BLaER1 (cell line): Measurements from ENCODE around the gene DDA1.
A peak's percentile ranks its signal among the peaks of the same experiment; 100 is the strongest.
"Not testable (repeated sequence)": the region's sequence is repeated elsewhere in the genome, so short reads cannot be mapped to it uniquely, and the experiment has no call there.

Source experiments
- H3K27ac ChIP-seq: shearing (Covaris generic); formaldehyde crosslinking; 2 replicates; pipeline ENCODE4 v1.8.1; 2022
- H3K27me3 ChIP-seq: shearing (Covaris generic); formaldehyde crosslinking; 2 replicates; pipeline ENCODE4 v1.8.1; 2022
- H3K36me3 ChIP-seq: shearing (Covaris generic); formaldehyde crosslinking; 2 replicates; pipeline ENCODE4 v1.8.1; 2022
- H3K4me1 ChIP-seq: shearing (Covaris generic); formaldehyde crosslinking; 2 replicates; pipeline ENCODE4 v1.8.1; 2022
- H3K4me2 ChIP-seq: shearing (Covaris generic); formaldehyde crosslinking; 2 replicates; pipeline ENCODE4 v1.8.1; 2022
- H3K4me3 ChIP-seq: shearing (Covaris generic); formaldehyde crosslinking; 2 replicates; pipeline ENCODE4 v1.8.1; 2022
- H3K9ac ChIP-seq: shearing (Covaris generic); formaldehyde crosslinking; 2 replicates; pipeline ENCODE4 v1.8.1; 2022
- H3K9me3 ChIP-seq: shearing (Covaris generic); formaldehyde crosslinking; 2 replicates; pipeline ENCODE4 v1.8.1; 2022
- H4K20me1 ChIP-seq: shearing (Covaris generic); formaldehyde crosslinking; 2 replicates; pipeline ENCODE4 v1.8.1; 2022
- Cebpa-rat ChIP-seq: shearing (Covaris generic); IDR thresholded peaks from 2 replicates; pipeline ENCODE4 v1.8.1; 2022

DDA1 gene

GRCh38 chr19:17268754-17269153 is 40.6 kb upstream of the DDA1 start:
- H3K4me3 ChIP-seq, result peak overlapping the region; percentile 89; the same call in 1 of the 2 replicates
- H3K9ac ChIP-seq, result no peak overlapping the region
- H3K27ac ChIP-seq, result no peak overlapping the region
- no peak for TF ChIP-seq Cebpa-rat
- H3K36me3 ChIP-seq, result peaks cover 49% of the 10 kb centered on the region
- no peaks in the 10 kb centered on the region for H4K20me1 ChIP-seq
- peaks cover 51% of the 10 kb centered on the region for H3K4me1 ChIP-seq
- no peaks in the 10 kb centered on the region for H3K27me3 ChIP-seq
- H3K9me3 ChIP-seq, result no peaks in the 10 kb centered on the region
- peak overlapping the region; percentile 97 for H3K4me2 ChIP-seq

- not testable (repeated sequence) for H3K9ac ChIP-seq, H4K20me1 ChIP-seq, H3K27me3 ChIP-seq, H3K27ac ChIP-seq, H3K9me3 ChIP-seq, H3K4me3 ChIP-seq, H3K4me2 ChIP-seq
- H3K4me1 ChIP-seq, result peaks cover 12% of the 10 kb centered on the region
- H3K36me3 ChIP-seq, result peaks cover 98% of the 10 kb centered on the region
These were observed 34.5 kb upstream of the DDA1 start for GRCh38 chr19:17274892-17275291.

GRCh38 chr19:17275441-17276175 is 33.8 kb upstream of the DDA1 start:
- Histone ChIP-seq H3K9ac (no peak overlapping the region), H3K4me3 (no peak overlapping the region), H3K9me3 (no peaks in the 10 kb centered on the region), H4K20me1 (no peaks in the 10 kb centered on the region), H3K36me3 (peaks cover 93% of the 10 kb centered on the region), H3K27me3 (no peaks in the 10 kb centered on the region), H3K4me1 (peaks cover 13% of the 10 kb centered on the region), H3K4me2 (no peak overlapping the region), H3K27ac (no peak overlapping the region)
- no peak for TF ChIP-seq Cebpa-rat

GRCh38 chr19:17279436-17279835 is 29.9 kb upstream of the DDA1 start:
- Histone ChIP-seq H3K36me3 (peaks cover 74% of the 10 kb centered on the region), H3K4me2 (no peak overlapping the region)

GRCh38 chr19:17281391-17282304 is 27.7 kb upstream of the DDA1 start, which contains the start of gene ANKLE1:
Gene ANKLE1, plus strand, starts transcription at chr19:17281901. Its CDS starts 20 bp downstream, at chr19:17281921.
- H3K4me2 ChIP-seq, result peak within 1 kb of the TSS; percentile 87
- H3K4me3 ChIP-seq, result peak within 1 kb of the TSS; percentile 80
- no peak for TF ChIP-seq Cebpa-rat
- peak within 1 kb of the TSS; percentile 86 for H3K27ac ChIP-seq
- peaks cover 74% of the 10 kb centered on the region for H3K36me3 ChIP-seq
- peaks cover 21% of the 10 kb centered on the region for H3K4me1 ChIP-seq
- no peaks in the 10 kb centered on the region for H3K27me3 ChIP-seq
- H3K9ac ChIP-seq, result peak within 1 kb of the TSS; percentile 89
- no peaks in the 10 kb centered on the region for H3K9me3 ChIP-seq
- H4K20me1 ChIP-seq, result peaks cover 29% of the 10 kb centered on the region

More at GRCh38 chr19:17279436-17279835, 29.9 kb upstream of the DDA1 start:
- Histone ChIP-seq H4K20me1 (peaks cover 16% of the 10 kb centered on the region), H3K27ac (no peak overlapping the region), H3K4me1 (peaks cover 21% of the 10 kb centered on the region), H3K27me3 (no peaks in the 10 kb centered on the region), H3K9me3 (no peaks in the 10 kb centered on the region), H3K4me3 (no peak overlapping the region), H3K9ac (no peak overlapping the region)
- no peak for TF ChIP-seq Cebpa-rat

- Histone ChIP-seq H4K20me1 (peaks cover 29% of the 10 kb centered on the region), H3K4me2 (peak overlapping the region; percentile 87), H3K9me3 (no peaks in the 10 kb centered on the region), H3K27me3 (no peaks in the 10 kb centered on the region), H3K4me1 (peaks cover 21% of the 10 kb centered on the region), H3K36me3 (peaks cover 72% of the 10 kb centered on the region), H3K27ac (peak overlapping the region; percentile 86), H3K9ac (peak overlapping the region; percentile 89), H3K4me3 (peak overlapping the region; percentile 80)
- no peak for TF ChIP-seq Cebpa-rat
These were observed 26.8 kb upstream of the DDA1 start for GRCh38 chr19:17282488-17283125.

- peaks cover 63% of the 10 kb centered on the region for H3K36me3 ChIP-seq
- TF ChIP-seq Cebpa-rat, result no peak
- no peaks in the 10 kb centered on the region for H3K9me3 ChIP-seq
- H4K20me1 ChIP-seq, result peaks cover 29% of the 10 kb centered on the region
- no peaks in the 10 kb centered on the region for H3K27me3 ChIP-seq
- peak overlapping the region; percentile 87; the same call in 1 of the 2 replicates for H3K4me2 ChIP-seq
- no peak overlapping the region for H3K27ac ChIP-seq
- H3K9ac ChIP-seq, result 0 out of 2 replicates have a peak overlapping the region, but pooled peaks have one; percentile 89
- H3K4me3 ChIP-seq, result peak overlapping the region; percentile 80; the same call in 1 of the 2 replicates
- peaks cover 26% of the 10 kb centered on the region for H3K4me1 ChIP-seq
These were observed 25.8 kb upstream of the DDA1 start for GRCh38 chr19:17283504-17283996.

- peaks cover 29% of the 10 kb centered on the region for H4K20me1 ChIP-seq
- H3K9me3 ChIP-seq, result no peaks in the 10 kb centered on the region
- TF ChIP-seq Cebpa-rat, result no peak
These were observed 23.8 kb upstream of the DDA1 start for GRCh38 chr19:17285415-17286135.

GRCh38 chr19:17286263-17286662 is 23.1 kb upstream of the DDA1 start:
- H3K4me1 ChIP-seq, result peaks cover 24% of the 10 kb centered on the region
- H3K9ac ChIP-seq, result no peak overlapping the region
- H3K36me3 ChIP-seq, result peaks cover 48% of the 10 kb centered on the region
- H3K27me3 ChIP-seq, result no peaks in the 10 kb centered on the region
- no peaks in the 10 kb centered on the region for H3K9me3 ChIP-seq
- H4K20me1 ChIP-seq, result peaks cover 29% of the 10 kb centered on the region
- H3K27ac ChIP-seq, result no peak overlapping the region
- TF ChIP-seq Cebpa-rat, result no peak
- no peak overlapping the region for H3K4me2 ChIP-seq
- H3K4me3 ChIP-seq, result no peak overlapping the region

More at GRCh38 chr19:17285415-17286135, 23.8 kb upstream of the DDA1 start:
- Histone ChIP-seq H3K9ac (no peak overlapping the region), H3K4me1 (peaks cover 31% of the 10 kb centered on the region), H3K4me2 (no peak overlapping the region), H3K4me3 (no peak overlapping the region), H3K36me3 (peaks cover 48% of the 10 kb centered on the region), H3K27me3 (no peaks in the 10 kb centered on the region), H3K27ac (no peak overlapping the region)
